GM18517 (cell line): Measurements from ENCODE around the gene CARMIL1.

ENCODE experiments used
- ATAC-seq: cut with Tn5 transposase; IDR thresholded peaks from one replicate; pipeline ENCODE4 v1.9.1; 2021; ENCODE audit warnings: mild to moderate bottlenecking, moderate library complexity; ENCODE audit not compliant: unreplicated experiment

The CARMIL1 gene

GRCh38 chr6:25599516-25600085 is 320.4 kb downstream of the CARMIL1 start:
- no peak for ATAC-seq

DNA sequence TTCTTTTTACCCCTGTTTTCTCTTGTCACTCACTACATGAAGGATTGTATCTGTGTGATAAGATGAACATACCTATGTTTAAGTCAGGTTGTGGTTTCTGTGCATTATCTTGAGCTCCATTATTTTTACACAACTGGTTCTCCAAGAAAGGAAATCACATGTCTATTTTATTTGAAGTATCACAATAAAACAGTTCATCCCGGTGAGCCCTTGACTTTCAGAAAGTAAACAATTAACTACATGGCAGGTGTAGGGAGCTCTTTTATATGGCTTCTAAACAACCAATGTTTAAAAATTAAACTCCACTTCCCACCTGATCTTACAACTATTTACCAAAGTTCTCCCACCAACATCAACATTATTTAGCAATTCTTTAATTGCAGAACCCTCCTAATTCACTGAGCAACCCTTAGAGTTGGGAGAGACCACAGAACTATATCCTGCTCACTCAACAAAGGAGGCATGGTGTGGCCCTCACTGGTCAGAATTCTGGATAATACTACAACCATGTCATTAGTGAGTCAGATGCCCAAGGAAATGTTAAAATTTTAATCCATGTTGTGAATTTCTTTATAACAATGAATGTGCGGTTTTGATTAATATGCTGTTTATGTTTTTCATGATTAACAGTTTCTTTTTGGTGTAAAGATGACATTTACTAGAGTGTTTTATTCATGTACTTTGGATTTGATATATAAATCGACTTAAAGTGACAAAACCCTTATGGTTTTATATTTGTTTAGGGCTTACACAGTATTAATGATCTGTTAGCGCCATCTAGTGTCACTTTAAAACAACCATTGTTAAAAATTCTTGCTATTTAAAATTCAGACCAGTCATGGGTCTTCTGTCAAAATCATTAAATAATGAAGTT is 322.9 kb downstream of the CARMIL1 start:
- no peak for ATAC-seq

DNA sequence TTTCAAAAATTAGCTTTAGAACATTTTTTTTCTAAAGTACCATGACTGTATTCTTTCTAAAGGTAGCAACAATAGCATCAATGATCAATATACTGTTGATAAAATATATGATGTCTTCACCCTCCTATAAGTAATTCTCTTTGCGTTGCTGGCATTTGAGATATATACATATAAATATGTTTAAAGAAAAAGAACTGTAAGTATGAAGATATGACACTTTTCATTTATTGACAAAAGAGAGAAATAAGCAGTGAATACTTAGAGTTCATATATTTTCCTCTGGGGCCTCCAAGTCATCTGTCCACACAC is 323.5 kb downstream of the CARMIL1 start:
- no peak for ATAC-seq

DNA sequence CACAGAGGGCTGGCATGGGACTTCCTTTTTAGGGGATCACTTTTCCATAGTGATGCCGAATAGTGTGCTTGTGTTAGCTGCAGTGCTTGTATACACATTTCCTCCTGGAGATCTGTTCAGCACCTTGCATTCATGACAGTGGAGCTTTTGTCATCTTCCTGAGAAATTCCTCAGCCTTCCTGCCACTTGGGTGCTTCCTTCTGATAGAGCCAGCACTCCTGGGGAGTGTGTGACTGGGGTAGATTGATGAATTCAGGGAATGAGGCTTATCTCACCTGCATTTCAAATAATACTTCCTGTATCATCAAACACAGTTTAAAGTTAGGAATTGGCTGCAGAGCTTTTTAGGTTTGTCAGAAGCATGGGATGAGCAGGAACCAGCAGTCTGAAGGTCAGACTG is 324.1 kb downstream of the CARMIL1 start:
- no peak for ATAC-seq

- no peak for ATAC-seq
These were observed 327.0 kb downstream of the CARMIL1 start for GRCh38 chr6:25606151-25606550.

GRCh38 chr6:25608558-25609174 is 329.5 kb downstream of the CARMIL1 start:
- no peak for ATAC-seq

DNA sequence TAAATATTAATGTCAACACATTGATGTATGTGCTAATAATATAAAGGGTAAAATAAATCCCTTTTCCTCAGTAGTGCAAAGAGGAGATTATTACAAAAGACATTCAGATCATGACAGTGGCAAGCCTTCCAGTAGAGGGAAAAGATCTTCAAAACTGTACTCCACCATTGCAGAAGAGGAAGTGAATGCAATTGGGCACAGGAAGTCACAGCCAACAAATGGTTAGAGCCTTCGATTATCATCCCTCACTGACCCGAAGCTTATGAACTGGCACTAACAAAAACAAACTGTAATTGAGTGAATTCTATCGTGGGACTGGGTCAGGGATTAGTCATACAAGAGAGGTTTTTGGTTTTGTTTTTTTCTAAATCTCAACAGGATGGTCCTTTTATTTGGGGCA is 333.5 kb downstream of the CARMIL1 start:
- no peak for ATAC-seq

DNA sequence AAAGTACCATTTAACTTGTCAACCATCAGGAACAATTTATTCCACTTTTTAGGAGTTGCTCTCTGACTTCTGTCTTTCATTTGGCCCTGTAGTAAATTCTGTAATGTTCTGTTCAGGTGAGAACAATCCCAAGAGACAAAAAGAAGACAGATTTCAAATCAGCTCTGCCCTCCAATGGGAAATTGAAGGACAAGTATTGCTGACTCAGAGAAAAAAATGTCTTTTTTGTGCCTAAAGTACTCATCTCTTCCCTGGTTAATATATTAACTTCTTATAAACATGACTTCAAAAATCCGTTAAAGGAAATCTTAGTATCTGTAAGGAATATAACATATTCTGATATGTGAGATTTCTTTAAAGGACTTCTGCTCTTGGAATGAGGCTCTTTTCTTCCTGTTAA is 334.2 kb downstream of the CARMIL1 start:
- no peak for ATAC-seq

GRCh38 chr6:25614052-25614451 is 334.9 kb downstream of the CARMIL1 start:
- ATAC-seq: no peak

DNA sequence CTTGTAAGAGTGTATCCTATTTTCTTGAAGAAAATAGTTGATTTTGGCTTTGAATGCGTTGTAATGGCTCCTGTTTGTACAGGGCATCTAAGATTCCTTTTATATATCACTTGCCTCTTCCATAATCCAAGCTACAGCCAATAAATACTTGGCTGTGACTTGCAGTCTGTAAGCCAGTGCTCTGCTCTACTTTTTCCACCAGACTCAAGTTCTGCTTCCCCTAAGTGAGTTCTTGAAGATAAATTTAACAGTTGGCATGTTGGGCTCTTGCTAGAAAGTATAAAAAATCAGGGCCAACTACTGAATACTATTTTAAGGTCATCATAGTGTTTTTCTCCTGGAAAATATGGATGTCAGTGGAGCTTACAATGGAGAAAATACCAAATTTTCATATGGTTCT is 336.3 kb downstream of the CARMIL1 start:
- no peak for ATAC-seq

- peak; percentile 55 for ATAC-seq
These were observed 338.8 kb downstream of the CARMIL1 start for GRCh38 chr6:25617997-25618396.

GRCh38 chr6:25619217-25619616 is 340.0 kb downstream of the CARMIL1 start:
- ATAC-seq: no peak

DNA sequence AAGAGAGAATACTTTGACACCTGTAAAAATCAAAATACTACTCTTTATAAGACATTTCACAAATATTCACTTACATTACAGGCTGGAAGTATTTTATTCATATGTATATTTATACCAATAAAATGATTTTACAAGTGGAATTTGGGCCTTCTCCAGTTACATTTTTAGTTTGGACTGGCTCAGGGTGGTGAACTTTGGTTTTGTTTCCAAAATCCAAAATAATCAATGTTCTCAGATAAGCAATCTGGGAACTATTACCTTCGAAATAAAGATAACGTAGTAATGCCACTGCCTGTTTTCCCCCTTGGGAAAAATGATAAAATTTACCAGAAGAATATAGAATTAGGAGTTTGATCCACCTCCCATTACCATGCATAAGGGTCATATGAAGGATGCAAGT is 341.2 kb downstream of the CARMIL1 start:
- ATAC-seq: no peak

- ATAC-seq: no peak
These were observed 343.9 kb downstream of the CARMIL1 start for GRCh38 chr6:25623065-25623464.

GRCh38 chr6:25623879-25624278 is 344.7 kb downstream of the CARMIL1 start:
- ATAC-seq: no peak

DNA sequence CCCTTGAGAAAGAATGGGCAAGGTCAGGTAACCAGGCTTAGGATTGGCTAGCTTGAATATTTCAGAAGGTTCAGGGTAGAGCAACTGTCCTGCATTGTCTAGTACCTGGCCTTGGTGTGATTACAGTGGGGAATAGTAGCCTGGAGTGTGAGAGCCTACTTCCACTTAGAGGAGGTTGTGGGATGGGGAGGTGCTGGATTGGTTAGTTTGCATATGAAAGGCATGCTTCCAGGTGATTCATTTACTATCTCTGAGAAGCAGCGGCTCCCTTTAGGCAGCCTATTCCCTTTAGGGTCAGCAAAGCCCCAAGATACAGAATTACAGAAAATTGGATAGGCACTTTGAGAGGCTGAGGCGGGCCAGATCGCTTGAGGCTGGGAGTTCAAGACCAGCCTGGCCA is 347.8 kb downstream of the CARMIL1 start:
- no peak for ATAC-seq

GRCh38 chr6:25628471-25629197 is 349.5 kb downstream of the CARMIL1 start:
- ATAC-seq: no peak

DNA sequence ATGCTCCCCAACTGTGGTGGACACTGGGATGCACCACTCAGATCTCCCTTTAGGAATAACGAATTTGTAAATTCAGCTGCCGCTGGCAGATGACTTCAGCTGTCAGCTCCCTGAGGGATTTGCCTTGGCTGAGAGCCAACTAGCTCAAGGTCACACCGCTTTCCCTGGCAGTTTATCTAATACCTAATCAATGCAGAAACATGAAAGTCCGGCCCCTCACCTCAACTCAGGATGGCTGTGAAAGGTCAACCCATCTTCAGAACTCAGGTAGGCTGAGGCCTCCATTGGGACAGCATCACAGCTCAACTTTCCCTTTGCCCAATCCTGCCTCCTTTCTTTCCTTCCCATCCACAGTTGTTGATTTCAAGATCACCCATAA is 350.0 kb downstream of the CARMIL1 start:
- no peak for ATAC-seq

GRCh38 chr6:25630508-25631278 is 351.5 kb downstream of the CARMIL1 start:
- ATAC-seq: no peak

- no peak for ATAC-seq
These were observed 356.7 kb downstream of the CARMIL1 start for GRCh38 chr6:25635886-25636317.

DNA sequence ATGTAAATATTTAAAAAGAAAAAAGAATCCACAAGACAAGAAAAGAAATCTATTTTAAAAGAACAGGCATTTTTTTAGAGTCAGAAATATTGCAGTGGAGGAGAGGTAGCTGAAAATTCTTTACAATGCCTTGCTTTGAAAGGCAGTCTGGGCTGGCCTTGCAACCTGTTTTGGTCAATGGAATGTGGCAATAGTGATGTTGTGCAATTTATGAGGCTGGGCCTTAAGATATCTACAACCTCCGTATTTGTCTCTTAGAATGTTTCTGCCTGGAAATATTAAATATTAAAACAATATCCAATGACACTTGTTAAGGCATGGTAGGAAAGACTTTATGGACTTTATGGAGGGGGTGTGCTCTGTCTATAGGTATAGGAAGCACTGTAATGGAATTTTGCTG is 358.0 kb downstream of the CARMIL1 start:
- no peak for ATAC-seq
